ENCODE results near the gene TENM4.

The TENM4 gene

DNA sequence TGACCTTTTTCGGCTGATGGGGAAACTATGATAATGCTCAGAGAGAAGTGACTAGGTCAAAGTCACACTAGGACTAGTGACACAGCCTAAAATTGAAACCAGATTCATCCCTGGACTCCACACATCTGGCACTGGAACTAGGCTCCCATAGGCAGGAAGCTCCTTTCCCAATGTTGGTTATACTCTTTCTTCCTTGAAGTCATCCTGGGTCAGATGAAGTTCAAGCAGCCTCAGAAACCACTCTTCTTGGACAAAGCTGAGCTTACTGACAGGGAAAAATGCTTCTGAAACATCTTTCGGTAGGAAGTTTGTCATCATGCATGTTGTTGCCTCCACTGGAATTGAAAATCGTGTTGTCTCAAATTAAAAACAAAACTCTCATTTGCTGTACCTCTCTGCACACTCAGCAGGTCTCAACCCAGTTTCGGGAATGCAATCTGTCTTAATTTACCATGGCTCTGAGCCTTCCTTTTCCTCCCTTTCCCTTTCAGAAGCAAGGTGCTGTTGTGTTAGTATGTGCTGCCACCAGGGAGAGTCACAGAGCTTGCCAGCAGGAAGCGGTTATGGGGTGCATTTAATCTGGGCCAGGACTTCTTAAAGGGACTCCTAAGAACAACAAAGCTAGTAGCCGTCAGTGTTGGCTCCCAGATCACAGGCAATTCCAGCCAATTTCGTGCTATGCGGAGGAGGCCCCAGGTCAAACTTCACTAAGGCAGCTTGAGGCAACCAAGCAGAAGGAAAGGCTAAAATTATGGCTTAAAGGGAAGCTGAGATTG lies 384.8 kb downstream of the TENM4 start:
- DNase-seq (ENCODE audit: low read depth in 2 of 2) = no peak

DNA sequence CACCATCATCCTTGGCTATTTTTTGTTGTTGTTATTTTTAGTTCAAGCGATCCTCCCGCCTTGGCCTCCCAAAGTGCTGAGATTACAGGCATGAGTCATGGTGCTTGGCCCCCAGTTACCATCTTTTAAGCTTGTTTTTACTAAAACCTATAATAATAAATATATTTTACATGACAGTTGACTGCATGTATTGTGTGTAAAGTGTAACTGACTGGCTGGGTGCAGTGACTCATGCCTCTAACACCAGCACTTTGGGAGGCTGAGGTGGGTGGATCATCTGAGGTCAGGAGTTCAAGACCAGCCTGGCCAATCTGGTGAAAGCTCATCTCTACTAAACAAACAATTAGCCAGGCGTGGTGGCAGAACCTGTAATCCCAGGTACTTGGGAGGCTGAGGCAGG lies 386.2 kb downstream of the TENM4 start:
- DNase-seq (ENCODE audit: low read depth in 2 of 2) = no peak

DNA sequence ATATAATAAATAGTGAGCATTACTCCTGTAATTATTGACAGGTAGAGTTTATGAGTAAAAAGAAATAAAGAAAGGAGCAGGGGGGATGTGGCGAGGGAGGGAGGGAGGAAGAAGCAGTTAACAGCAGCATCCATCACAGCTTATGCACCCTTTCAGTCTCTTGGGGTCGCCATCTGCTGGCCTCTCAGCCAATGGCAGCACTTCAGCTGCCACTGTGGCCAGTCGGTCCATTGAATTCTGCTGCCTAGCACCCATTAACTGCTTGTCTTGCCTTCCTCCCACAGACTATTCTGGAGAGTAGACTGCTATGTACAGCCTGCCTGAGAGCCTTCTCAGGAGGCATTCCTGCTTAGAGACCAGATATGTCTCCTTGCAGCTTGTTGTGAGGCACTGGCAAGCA lies 388.3 kb downstream of the TENM4 start:
- no peak for DNase-seq (ENCODE audit: low read depth in 2 of 2)

DNA sequence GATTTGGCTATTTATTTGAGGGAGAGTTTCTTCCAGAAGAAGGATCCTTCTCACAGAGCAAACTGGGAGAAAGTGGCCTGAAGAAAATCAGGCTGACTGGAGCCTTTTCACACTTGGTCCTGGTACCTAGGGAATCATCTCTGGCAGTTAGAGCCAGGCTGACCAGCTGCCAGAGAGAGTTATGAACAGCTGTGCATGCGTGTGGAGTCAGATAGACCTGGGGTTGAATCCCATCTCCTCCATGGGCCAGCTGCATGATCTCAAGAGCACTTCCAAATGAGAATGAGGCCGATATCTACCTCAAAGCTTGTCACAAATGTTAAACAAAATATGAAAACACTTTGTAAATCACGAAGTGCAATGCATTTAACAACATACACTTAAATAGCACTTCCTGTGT lies 390.0 kb downstream of the TENM4 start:
- DNase-seq (ENCODE audit: low read depth in 2 of 2) = no peak

DNA sequence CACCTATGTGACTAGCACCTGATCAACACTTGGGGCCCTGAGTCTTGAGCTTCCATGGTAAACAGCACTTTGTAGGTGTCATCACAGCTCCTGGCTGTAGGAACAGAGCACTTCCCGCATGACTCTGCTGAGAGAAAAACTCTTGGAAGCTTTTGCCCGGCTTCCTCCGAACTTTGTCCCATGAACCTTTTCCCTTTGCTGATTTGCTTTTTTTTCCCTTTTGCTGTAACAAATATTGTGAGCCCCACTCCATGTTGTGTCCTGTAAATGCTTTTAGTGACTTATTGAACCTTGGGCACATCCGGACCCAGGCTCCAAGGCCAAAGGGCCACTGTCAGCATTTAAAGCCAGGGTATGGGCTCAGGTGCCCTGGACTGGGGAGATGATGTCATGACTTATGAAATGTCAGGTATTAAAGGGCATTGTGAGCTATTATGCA lies 391.1 kb downstream of the TENM4 start:
- DNase-seq (ENCODE audit: low read depth in 2 of 2) = no peak

DNA sequence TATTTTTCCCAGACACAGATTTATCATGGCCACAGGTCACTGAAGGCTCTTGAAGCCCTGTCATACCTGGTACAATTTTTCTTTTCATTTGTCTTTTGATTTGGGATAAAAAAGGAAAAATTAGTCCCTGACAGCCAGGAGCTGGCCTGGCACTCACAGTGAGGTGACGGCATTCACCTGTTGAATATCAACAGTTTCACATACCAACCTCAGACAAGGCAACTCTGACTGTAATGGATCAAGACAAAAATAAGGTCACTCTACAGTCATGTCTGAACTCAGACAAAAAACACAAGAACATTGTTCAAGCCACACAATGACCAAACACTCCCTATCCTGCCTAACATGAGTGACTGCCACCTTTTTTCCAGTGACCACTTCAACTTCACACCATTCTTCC lies 392.9 kb downstream of the TENM4 start:
- DNase-seq (ENCODE audit: low read depth in 2 of 2) = no peak

DNA sequence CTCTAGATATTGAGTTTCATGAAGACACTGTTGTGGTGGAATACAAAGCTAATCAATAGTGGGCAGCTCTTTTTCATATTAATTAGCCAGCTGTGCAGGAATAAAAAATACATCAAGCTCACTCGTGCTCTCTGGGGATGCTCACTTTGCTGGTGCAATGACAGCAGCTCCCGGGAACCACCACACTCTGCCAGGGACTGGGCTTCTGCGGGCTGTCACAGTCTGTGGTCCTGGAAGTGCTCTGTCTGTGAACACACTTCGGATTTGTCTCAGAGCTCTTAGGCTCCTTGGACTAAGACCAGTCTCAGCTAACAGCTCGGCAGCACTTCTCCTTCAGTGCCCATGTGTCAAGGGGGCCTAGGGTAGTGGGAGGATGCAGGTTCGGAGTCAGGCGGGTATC lies 393.5 kb downstream of the TENM4 start:
- no peak for DNase-seq (ENCODE audit: low read depth in 2 of 2)

DNA sequence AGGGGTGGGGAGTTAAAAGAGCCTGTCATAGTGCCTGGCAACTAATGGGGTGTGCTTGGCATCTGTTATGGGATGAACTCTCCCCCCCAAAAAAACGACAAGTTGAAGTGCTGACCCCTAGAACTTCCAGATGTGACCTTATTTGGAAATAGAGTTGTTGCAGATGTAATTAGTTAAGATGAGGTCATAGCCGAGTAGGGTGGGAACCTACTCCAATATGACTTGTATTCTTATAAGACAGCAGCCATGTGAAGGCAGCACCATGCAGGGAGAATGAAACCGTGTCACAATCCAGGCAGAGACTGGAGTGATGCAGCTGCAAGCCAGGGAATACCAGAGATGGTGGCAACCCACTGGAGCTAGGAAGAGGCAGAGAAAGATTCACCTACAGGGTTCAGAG lies 394.5 kb downstream of the TENM4 start:
- no peak for DNase-seq (ENCODE audit: low read depth in 2 of 2)

DNA sequence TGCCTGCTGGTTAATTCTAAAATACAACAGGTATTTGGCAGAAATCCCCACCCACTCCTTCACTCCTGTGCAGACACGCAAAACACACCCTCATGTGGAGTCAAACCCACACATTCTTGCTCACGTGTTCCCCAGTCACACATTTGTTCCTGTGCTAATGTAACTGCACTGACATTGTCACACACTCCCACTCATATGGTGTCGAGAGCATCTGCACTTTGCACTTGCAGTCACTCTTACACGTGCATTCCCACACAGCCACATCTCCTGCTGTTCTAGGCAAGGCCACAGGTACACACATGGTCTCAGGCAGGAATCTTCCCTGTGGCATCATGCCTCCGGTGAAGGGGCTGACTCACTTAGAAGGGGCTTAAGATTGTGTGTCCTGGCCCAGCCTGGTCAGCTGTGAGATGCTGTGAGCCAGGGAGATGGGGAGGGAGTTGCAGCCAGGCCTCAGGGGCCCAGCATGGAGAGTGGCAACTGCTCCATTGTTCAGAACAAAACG lies 395.0 kb downstream of the TENM4 start:
- DNase-seq (ENCODE audit: low read depth in 2 of 2) = no peak

DNA sequence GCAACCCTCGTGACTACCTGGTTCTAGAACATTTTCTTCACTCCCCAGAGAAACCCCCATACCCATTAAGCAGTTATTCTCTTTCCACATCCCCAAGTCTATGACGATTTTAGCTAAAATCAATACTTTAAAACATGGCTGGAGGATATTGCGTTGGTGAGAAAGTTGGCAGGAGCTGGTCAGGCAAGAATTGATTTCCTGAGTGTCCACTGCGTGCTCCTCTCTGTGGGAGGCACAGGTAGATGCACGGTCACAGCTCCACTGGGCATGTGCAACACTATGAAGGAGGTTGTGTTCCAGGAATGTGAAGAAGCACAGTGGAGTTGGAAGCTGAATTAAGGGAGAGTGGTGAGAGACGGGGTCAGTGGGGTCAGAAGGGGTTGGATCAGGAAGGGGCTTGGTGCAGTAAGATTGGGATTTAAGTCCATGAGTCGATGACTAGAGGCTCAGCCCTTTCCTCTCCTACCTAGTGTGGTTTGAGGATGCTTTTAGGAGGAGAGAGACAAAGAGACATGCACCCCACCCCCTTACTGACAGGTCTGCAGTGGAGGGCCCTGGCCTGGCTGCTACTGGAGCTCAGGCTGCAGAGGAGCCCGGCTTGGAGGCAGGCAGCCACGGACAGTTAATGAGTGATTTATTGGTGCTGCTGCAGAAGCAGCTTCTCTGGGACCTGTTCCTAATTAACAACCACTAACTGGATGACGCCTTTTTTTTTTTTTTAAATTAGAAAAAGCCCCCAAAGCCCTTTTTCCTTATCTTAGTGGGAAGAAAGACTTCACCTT lies 395.6 kb downstream of the TENM4 start:
- no peak for DNase-seq (ENCODE audit: low read depth in 2 of 2)

DNA sequence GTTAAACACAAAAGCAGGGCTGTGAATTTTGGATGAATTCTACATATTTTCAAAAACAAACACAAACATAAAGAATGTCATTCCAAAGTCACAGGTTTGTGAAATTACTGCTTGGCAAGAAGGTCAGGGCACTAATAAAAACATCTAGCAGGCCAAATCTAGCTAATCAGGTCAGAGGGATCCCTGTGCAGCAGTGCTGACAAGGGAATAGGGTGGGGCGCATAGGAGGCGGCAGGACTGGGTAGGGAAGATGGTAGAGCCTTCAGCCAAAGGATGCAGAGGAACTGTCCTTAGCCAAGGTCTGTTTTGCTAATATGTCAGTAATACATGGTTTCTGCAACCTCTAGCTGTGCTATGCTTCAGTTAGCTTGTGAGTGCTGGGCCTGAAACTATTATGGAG lies 396.6 kb downstream of the TENM4 start:
- no peak for DNase-seq (ENCODE audit: low read depth in 2 of 2)

DNA sequence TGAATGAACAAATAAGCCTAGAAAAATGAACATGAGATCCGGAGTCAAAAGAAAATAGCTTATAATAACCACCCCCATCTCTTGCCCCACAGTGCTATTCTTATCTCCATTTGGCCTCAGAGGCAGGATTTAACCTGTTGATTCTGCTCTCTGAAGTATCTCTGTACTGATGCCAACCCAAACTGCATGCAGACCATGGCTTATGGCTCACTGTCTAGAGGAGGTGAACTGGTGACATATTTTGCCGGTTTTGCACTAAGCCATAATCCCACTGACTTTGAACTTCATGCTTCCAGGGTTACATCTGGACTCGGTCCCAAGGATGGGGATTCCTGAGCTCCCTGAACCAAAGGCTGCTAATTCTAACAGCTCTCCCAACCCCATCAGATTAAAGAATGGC lies 397.1 kb downstream of the TENM4 start:
- DNase-seq (ENCODE audit: low read depth in 2 of 2) = no peak

DNA sequence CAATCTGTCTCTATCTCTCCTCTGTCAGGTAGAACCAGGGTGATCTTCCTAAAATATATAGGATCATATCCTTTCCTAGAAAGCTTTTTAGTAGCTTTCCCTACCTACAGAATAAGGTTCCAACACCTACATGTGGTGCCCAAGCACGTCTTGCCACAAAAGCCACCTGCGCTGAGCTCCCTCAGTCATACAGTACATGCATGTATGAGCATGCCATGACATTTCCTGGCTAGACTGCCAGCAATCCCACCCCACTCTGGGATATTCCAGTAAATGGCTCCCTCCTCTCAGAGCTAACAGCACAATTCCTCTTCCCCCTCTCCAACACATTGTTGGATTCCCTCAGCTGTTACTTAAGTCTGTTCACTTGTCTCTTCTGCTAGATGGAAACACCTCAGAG lies 398.0 kb downstream of the TENM4 start:
- no peak for DNase-seq (ENCODE audit: low read depth in 2 of 2)

DNA sequence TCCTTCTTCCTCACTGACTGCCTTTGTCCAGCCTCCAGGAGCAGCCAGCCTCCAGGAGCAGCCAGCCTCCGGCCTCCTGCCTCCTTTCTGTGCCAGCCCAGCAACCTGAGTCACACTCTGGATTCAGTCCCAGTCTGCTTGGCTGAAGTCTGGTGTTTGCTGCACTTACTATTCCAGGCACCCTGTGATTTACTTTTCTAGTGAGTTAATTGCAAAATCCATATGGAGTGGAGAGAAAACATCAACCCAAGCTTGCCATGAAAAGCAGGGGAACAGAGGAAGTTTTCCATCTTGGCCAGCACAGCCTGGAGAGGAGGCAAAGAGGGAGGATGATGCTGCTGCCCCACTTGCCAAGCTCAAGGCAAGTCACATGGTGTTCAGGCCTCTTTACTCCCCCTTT lies 400.5 kb downstream of the TENM4 start:
- DNase-seq (ENCODE audit: low read depth in 2 of 2) = no peak

DNA sequence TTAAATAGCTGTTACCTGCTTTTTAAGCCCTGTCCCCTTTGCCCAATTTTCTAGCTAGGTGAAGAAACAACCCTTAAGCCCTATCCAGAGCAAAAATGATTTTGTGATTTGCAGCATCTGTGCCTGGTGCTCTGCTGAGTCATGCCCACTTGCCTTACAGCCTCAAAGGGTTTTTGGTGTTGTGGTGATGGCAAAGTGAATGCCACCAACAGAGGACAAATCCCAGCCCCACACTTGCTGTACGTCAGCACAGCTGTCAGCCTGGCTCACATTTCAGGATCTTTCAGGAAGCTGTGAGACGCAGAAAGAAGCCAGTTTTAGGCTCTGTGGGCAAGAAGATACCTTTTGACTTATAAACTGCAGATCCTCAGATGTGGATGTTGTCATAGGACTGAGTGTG lies 401.7 kb downstream of the TENM4 start:
- no peak for DNase-seq (ENCODE audit: low read depth in 2 of 2)

DNA sequence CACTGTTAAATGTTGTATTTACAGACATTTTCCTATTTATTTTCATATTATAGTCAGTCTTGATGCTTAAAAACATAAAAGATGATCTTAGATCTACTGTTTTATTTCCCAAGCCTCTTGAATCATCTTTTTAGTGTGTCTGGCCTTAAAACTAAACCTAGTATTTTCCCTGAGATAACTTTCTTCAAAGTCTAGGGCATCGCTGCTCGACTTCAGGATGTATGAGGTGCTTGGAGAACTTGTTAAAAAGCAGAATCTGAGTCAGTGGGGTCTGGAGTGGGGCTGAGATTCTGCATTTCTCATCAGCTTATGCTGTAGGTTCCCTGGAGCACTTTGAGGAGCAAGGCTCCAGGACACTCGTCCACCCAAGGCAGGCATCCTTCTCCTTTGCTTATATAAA lies 404.9 kb downstream of the TENM4 start:
- no peak for DNase-seq (ENCODE audit: low read depth in 2 of 2)

DNA sequence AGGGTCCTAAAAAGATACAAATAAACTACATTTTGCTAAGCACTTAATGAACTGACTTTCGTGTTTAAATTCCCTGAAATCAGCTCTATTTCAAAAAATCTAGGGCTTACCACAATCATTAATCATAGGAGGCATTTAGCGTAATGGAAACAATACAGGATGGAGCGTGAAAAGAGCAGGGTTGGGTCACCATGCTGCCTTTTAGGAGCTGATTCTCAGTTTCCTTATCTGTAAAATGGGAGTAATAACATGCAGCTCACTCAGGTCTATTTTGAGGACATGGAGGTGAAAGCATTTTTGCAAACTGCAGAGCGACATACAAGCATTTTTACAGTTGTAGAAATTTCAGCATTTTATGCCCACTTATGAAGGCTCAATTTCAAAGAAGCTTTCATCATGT lies 407.0 kb downstream of the TENM4 start:
- no peak for DNase-seq (ENCODE audit: low read depth in 2 of 2)

DNA sequence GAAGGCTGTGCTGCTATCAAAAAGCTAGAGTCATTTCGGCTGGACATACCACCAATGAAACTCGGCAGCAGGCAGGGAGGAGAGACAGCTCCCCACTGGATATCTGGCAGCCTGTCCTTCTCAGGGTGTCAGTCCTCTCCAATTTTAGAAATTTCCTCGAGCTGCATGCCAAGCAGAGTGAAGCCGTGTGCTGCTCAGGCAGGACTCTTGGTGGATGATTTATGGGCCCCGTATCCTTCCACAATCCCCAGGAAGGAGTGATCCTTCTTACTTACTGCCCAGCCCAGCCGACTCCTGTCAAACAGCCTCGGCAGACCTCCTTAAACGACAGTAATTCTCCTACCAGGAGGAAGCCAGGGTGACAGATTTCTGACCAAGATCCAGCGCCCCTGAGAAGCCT lies 410.4 kb downstream of the TENM4 start:
- no peak for DNase-seq (ENCODE audit: low read depth in 2 of 2)

DNA sequence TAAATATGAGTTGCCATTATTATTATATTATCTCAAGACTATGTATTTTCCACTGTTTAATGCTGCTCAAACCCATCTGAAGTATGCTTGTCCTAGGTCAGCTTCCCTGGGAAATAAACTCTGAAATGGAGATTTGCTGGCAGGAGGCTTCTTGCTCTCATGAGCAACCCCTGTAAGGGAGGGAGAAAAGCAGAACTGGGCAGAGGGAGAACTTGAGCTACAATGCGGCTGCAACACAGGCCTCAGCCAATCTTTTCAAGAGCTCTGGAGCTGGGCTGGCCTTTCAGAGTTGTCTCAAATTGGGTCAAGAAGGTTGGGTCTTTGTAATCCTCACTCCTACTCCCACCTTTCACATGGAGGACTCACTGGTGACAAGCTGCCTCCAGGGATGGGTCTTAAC lies 412.6 kb downstream of the TENM4 start:
- no peak for DNase-seq (ENCODE audit: low read depth in 2 of 2)

DNA sequence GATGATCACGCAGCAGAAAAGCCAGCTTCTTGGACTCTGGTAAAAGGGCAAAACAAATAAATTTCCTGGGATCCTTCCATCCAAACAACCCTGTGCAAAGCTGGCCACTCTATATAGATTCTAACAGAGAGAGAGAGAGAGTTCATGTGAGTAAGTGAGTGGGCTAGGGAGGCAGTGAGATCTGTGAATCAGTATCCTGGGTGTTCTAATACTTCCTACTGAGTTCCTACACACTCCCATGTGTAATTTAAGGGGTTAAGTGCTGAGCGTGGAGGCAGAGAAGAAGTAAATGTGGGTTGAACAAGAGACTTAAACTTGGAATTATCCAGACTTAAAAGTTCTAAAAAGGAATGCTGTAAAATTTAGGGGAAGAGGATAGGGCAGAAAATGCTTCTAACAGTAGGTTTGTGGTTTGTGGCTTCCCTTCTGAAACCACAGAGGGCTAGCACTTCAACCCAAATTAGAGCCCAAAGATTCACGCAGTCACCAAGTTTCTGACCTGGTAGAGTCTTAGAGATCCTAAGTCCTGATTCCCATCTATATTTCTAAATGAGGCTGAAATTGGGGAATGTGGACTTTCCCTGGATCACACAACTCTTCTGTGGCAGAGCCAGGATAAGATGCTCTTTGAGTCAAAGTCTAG lies 413.9 kb downstream of the TENM4 start:
- DNase-seq (ENCODE audit: low read depth in 2 of 2) = no peak

DNA sequence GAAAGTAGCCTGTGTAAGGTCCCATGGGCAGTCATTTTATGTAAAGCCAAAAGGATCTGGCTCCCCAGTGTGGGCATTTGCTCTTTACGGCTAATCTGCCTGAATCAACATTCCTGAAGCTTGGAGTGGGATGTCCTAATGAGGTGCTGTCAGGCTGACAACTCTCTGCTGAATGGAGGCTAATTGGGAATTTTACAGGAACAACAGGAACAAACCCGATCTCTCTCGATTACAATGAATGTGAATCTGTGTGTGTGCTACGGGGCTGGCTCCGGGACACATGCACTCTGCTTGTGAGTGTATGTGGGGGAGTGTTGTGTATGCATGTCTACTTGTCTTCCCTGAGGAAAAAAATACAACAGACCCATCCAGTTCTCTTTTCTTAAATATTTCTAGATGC lies 415.2 kb downstream of the TENM4 start:
- DNase-seq (ENCODE audit: low read depth in 2 of 2) = no peak

DNA sequence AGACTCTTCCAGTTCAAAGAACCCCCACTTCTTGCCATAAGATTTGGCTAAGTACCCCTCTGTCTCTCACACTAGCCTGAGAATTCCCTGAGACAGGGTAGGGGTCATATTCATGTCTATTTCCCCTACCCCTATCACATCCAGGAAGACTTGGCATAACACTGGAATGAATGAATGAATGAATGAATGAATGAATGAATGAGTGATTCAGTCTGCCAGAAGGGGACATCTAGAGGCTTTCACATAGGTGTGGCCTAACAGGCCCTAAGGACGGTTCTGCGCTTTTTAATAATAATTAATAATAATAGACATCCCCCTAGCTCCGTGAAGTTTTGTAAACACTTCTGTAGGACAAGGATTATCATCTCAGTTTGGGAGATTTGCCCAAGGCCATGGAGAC lies 415.7 kb downstream of the TENM4 start:
- no peak for DNase-seq (ENCODE audit: low read depth in 2 of 2)

DNA sequence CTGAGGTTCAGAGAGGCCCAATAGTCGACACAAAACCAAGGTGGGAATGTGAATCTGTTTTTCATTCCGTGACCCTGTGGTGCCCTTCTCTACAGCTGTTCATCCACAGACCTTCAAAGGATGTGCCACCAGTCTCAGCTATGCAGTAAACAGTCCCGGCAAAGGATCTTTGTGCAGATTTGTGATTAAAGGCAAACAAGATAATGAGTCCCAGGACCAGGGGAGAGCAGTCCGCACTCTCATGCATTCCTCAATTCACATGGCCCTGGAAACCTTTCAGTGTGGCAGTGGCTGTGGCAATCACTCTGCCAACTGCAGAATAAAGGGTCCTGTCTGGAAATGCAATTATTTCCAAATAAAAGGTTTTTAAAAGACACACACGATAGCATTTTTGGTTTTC lies 418.6 kb downstream of the TENM4 start:
- no peak for DNase-seq (ENCODE audit: low read depth in 2 of 2)

All from stimulated activated CD8-positive, alpha-beta memory T cell treated with anti-CD3 and anti-CD28 coated beads, Interleukin-15, amount 100 ng/mL, for 48 hours (primary cell).